ENCODE measurements around the gene CNNM2.

DNA sequence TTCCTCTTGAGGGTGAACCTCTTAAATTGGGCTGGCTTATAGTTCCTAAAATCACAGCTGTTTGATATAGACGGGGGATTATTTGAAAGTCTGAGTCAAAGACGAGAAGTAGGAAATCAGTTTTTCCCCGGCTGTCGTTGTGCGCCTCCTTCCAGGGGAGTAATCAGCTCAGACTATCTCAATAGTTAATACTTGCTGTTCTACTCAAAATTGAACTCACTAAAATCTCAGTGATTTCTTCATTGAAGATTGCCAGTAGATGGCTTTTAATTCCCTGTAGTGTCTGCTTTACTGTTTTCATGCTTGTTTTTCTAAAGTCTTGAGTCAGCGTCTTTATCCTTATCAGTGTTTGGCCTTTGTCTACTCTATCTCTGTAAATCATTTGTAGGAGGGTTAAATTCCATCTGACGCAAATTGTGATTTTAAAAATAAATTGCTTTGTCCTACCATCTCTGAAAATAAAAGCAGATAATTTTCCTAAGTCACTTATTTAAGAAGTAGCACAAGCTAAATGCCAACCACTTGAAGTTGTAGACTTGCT, 47.3 kb downstream of the CNNM2 start:
- TF ChIP-seq, protein P1, sequence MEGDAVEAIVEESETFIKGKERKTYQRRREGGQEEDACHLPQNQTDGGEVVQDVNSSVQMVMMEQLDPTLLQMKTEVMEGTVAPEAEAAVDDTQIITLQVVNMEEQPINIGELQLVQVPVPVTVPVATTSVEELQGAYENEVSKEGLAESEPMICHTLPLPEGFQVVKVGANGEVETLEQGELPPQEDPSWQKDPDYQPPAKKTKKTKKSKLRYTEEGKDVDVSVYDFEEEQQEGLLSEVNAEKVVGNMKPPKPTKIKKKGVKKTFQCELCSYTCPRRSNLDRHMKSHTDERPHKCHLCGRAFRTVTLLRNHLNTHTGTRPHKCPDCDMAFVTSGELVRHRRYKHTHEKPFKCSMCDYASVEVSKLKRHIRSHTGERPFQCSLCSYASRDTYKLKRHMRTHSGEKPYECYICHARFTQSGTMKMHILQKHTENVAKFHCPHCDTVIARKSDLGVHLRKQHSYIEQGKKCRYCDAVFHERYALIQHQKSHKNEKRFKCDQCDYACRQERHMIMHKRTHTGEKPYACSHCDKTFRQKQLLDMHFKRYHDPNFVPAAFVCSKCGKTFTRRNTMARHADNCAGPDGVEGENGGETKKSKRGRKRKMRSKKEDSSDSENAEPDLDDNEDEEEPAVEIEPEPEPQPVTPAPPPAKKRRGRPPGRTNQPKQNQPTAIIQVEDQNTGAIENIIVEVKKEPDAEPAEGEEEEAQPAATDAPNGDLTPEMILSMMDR (conservative IDR thresholded peaks at IDR 0.05) = no peak
- no peak for TF ChIP-seq ZFX (IDR thresholded peaks at IDR 0.05)
